Thyroid gland (tissue), 4 donors: ENCODE results near the gene IKZF4.

Experiments
- POLR2A ChIP-seq, 2 donors: fragments of 450-650 bp; IDR thresholded peaks; one replicate each; pipeline ENCODE4 v1.6.1; 2017; ENCODE audit warnings: antibody characterized with exemption in 2 of 2, mild to moderate bottlenecking in 2 of 2, moderate library complexity in 1 of 2
- TF ChIP-seq, protein P1 (sequence below), 6 experiments: fragments of 200-600 bp in 3 of 6; fragments of 450-650 bp in 3 of 6; sonication (generic) in 3 of 6; IDR thresholded peaks; one replicate each; pipeline ENCODE4 v1.5.1; 2016 to 2019; ENCODE audit warnings: antibody characterized with exemption in 6 of 6, mild to moderate bottlenecking in 2 of 6, inconsistent platforms in 1 of 6, moderate library complexity in 1 of 6

- no peak for TF ChIP-seq POLR2A (IDR thresholded peaks at IDR 0.05)
- TF ChIP-seq, protein P1, sequence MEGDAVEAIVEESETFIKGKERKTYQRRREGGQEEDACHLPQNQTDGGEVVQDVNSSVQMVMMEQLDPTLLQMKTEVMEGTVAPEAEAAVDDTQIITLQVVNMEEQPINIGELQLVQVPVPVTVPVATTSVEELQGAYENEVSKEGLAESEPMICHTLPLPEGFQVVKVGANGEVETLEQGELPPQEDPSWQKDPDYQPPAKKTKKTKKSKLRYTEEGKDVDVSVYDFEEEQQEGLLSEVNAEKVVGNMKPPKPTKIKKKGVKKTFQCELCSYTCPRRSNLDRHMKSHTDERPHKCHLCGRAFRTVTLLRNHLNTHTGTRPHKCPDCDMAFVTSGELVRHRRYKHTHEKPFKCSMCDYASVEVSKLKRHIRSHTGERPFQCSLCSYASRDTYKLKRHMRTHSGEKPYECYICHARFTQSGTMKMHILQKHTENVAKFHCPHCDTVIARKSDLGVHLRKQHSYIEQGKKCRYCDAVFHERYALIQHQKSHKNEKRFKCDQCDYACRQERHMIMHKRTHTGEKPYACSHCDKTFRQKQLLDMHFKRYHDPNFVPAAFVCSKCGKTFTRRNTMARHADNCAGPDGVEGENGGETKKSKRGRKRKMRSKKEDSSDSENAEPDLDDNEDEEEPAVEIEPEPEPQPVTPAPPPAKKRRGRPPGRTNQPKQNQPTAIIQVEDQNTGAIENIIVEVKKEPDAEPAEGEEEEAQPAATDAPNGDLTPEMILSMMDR (IDR thresholded peaks at IDR 0.05), result no peak
Measured at GRCh38 chr12:55997535-55997859, 23.3 kb upstream of the IKZF4 start.
